ENCODE results near the gene KIF3A.

GRCh38 chr5:132739232-132739631, 1.9 kb upstream of the KIF3A start:
- TF ChIP-seq CTCF (conservative IDR thresholded peaks at IDR 0.05) (no peak), ZFX (IDR thresholded peaks at IDR 0.05) (no peak)
